Measurements from ENCODE around the gene NSMF. TPM values are rescaled to one million over a fixed set of nuclear protein-coding genes. Genes with fewer than 3 reads are reported as not detected.

Gene NSMF
- total and polyA plus RNA-seq, 12 donors: 5.3 to 29.3 (median 10.9) TPM

DNA sequence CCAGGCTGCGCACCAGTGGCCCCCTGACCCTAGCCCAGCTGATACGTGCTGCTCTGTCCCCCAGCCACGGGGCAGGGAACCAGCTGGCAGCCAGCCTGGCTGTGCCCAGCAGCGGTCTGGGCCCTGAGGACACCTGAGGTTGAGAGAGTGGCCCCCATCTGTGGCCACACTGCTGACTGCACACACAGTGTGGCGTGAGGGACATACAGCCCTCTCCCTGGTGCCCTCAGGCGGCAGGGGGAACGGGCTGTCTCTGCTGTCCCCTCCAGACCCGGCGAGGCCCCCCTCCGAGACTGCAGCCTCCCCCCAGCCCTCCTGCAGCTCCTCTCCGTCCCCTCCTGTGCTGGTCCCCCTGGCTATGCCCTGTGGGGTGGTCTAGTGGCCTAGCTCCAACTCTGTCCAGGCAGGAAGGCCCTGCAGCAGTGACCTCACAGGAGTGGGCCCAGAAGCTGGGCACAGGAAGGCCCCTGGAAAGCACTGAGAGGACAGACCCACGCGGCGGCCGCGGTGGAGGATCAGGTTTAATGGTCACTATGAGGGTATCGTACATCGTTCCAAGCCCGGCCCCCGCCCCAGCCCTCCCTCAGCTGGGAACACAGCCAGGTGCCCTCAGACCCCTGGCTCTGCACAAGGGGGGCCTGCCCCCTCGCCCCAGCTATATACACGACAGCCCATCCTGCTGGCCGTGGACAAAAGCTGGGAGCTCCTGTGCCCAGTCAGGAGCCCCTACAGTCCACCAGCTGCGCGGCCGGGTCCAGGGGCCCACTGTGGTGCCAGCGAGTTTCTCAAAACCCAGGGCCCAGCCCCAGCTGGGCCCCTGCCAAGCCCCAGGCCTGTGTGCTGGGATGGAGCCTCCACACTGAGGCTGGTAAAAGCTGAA, 11.2 kb downstream of the NSMF start:
- H3K4me3 ChIP-seq: no peak overlapping the region
- TF ChIP-seq, protein P1, sequence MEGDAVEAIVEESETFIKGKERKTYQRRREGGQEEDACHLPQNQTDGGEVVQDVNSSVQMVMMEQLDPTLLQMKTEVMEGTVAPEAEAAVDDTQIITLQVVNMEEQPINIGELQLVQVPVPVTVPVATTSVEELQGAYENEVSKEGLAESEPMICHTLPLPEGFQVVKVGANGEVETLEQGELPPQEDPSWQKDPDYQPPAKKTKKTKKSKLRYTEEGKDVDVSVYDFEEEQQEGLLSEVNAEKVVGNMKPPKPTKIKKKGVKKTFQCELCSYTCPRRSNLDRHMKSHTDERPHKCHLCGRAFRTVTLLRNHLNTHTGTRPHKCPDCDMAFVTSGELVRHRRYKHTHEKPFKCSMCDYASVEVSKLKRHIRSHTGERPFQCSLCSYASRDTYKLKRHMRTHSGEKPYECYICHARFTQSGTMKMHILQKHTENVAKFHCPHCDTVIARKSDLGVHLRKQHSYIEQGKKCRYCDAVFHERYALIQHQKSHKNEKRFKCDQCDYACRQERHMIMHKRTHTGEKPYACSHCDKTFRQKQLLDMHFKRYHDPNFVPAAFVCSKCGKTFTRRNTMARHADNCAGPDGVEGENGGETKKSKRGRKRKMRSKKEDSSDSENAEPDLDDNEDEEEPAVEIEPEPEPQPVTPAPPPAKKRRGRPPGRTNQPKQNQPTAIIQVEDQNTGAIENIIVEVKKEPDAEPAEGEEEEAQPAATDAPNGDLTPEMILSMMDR (IDR thresholded peaks at IDR 0.05): no peak
- peaks cover 0 to 13% (median 7%) of the 10 kb centered on the region in 7 donors for H3K27me3 ChIP-seq
- peaks cover 0 to 24% (median 0%) of the 10 kb centered on the region in 9 donors for H3K36me3 ChIP-seq
- peaks cover 0 to 17% (median 0%) of the 10 kb centered on the region in 9 donors for H3K4me1 ChIP-seq
- ATAC-seq: peak in 1 of 8 donors; percentile 17
- intact Hi-C loops (cut with DNase I): loop anchor here in 1 of 10 donors (10.0 kb wide), 1 partner anchor 153 kb away; no protein-coding TSS in a partner anchor
- peak in 1 of 2 donors; percentile 8 for DNase-seq
- no peaks in the 10 kb centered on the region for H3K9me3 ChIP-seq
- H3K27ac ChIP-seq: no peak overlapping the region
- WGBS, 2 donors: 89% methylated on average over 27 of the region's 27 CpGs

DNA sequence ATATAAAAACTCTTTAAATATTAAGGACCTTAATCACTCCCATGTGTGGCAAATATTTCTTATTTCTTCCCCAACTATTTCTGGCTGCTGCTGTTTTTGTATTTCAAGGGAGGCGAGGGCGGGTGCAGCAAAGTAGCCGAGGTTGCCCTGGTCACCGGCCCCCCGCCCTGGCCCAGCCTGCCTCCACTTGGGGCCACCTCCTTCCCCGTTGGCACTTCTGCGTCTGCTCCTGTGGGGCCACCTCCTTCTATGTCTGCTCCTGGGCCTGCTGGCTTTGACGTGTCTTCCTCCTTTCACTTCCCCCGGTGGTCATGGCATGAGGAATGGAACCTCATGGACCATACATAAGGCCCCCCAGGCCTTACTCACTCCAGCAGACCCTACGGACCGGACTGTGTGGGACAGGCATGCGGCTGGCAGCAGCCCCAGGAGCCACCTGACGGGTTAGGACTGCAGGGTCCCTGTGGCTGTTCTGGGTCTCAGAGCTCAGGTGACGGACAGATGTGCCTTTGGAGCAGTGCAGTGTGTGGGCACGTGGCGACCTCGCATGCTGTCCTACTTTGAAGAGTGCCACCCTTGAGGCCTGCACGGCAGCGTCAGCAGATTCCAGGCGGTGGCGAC, 12.2 kb downstream of the NSMF start:
- peaks cover 0 to 3% (median 0%) of the 10 kb centered on the region in 11 donors for H3K9me3 ChIP-seq
- WGBS, 2 donors: 78 to 85% methylated on average over 21 of the region's 21 CpGs
- H3K27ac ChIP-seq: no peak overlapping the region
- H3K36me3 ChIP-seq: peaks cover 0 to 16% (median 0%) of the 10 kb centered on the region in 9 donors
- DNase-seq (peak in 1 of 2 donors; percentile 15), ATAC-seq (peak in 2 of 8 donors; percentile 8 to 20)
- TF ChIP-seq, protein P1 (IDR thresholded peaks at IDR 0.05): no peak
- H3K27me3 ChIP-seq: peaks cover 0 to 23% (median 11%) of the 10 kb centered on the region in 7 donors
- peaks cover 0 to 13% (median 0%) of the 10 kb centered on the region in 9 donors for H3K4me1 ChIP-seq
- intact Hi-C loops (cut with DNase I): loop anchor here in 1 of 10 donors (10.0 kb wide), 1 partner anchor 152 kb away; no protein-coding TSS in a partner anchor
- no peak overlapping the region for H3K4me3 ChIP-seq

DNA sequence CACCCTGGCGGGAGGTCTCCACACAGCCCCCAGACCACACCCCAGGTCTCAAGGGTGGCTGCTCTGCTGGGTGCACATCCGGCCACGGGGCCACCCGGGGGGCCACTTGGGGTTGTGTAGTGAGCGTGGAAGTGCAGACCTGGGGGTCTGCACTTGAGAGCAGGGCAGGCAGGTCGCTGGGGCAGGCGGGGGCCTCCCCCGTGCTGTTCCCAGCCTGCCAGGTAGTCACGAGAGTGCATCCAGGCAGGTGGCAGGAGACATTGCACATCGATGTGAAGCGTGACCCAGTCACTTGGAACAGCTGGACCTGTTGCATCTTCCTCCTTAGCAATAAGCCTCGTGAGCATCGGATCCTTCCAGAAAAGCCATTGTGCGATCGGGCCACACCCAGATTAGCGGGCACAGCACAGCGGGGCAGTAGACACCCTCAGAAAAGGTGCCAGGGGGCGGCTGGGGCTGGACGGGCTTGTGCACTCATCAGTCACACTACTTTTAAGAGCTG, 13.2 kb downstream of the NSMF start:
- Histone ChIP-seq H3K36me3 (peaks cover 0 to 16% (median 0%) of the 10 kb centered on the region in 9 donors), H3K9me3 (peaks cover 0 to 3% (median 0%) of the 10 kb centered on the region in 11 donors), H3K4me3 (no peak overlapping the region), H3K27ac (no peak overlapping the region), H3K4me1 (peaks cover 0 to 21% (median 5%) of the 10 kb centered on the region in 9 donors), H3K27me3 (peaks cover 0 to 32% (median 20%) of the 10 kb centered on the region in 7 donors)
- TF ChIP-seq, protein P1 (IDR thresholded peaks at IDR 0.05): no peak
- intact Hi-C loops (cut with DNase I): loop anchor here in 3 of 10 donors (1.0 to 10.0 kb wide), 3 partner anchors 23 to 151 kb away; partner anchors contain the start of genes EXD3 (in 2 of the 3) and NOXA1 (in 2 of the 3)
- ATAC-seq (peak in 1 of 8 donors; percentile 29), DNase-seq (peak in 1 of 2 donors; percentile 10)
- WGBS, 2 donors: 61 to 65% methylated on average over 19 of the region's 19 CpGs
